Spleen (tissue), 13 donors: Measurements from ENCODE around the gene OR5L2. TPM values are rescaled to one million over a fixed set of nuclear protein-coding genes. Genes with fewer than 3 reads are reported as not detected.

Experiments used
- DNase-seq: peaks from one replicate; pipeline ENCODE4 v3.0.0-alpha.2; 2020
- H3K27ac ChIP-seq, 8 donors: fragments of 200-600 bp; sonication (generic) in 7 of 8; 1 replicate in 4 of 8; 2 replicates in 4 of 8; pipeline versions ENCODE4 v1.5.0 to v1.8.0; 2016 to 2021; ENCODE audit warnings: inconsistent platforms in 4 of 8, mild to moderate bottlenecking in 4 of 8, moderate library complexity in 1 of 8
- H3K27me3 ChIP-seq, 7 donors: fragments of 200-600 bp; sonication (generic) in 6 of 7; replicated peaks in 1 of 7; 1 replicate in 4 of 7; 2 replicates in 3 of 7; pipeline versions ENCODE4 v1.5.0 to v1.8.0; 2016 to 2021; ENCODE audit warnings: inconsistent platforms in 3 of 7, mild to moderate bottlenecking in 1 of 7
- H3K36me3 ChIP-seq, 6 donors: fragments of 200-600 bp; sonication (generic) in 5 of 6; 1 replicate in 4 of 6; 2 replicates in 2 of 6; pipeline versions ENCODE4 v1.5.0 to v1.8.0; 2016 to 2021; ENCODE audit warnings: inconsistent platforms in 2 of 6
- H3K4me1 ChIP-seq, 6 donors: fragments of 200-600 bp; sonication (generic) in 5 of 6; 1 replicate in 3 of 6; 2 replicates in 3 of 6; pipeline versions ENCODE4 v1.5.0 to v1.8.0; 2016 to 2021; ENCODE audit warnings: inconsistent platforms in 3 of 6
- H3K4me3 ChIP-seq, 8 donors: fragments of 200-600 bp; sonication (generic) in 7 of 8; 1 replicate in 4 of 8; 2 replicates in 4 of 8; pipeline versions ENCODE4 v1.5.0 to v1.8.0; 2016 to 2021; ENCODE audit warnings: inconsistent platforms in 4 of 8, mild to moderate bottlenecking in 4 of 8, moderate library complexity in 2 of 8
- H3K9me3 ChIP-seq, 8 donors: fragments of 200-600 bp; sonication (generic) in 7 of 8; 1 replicate in 4 of 8; 2 replicates in 4 of 8; pipeline versions ENCODE4 v1.5.0 to v1.8.0; 2016 to 2021; ENCODE audit warnings: inconsistent platforms in 4 of 8
- POLR2A ChIP-seq, 3 donors: fragments of 450-650 bp; IDR thresholded peaks; one replicate each; pipeline ENCODE4 v1.5.1; 2017; ENCODE audit warnings: antibody characterized with exemption in 3 of 3, mild to moderate bottlenecking in 1 of 3
- POLR2AphosphoS5 ChIP-seq, 3 donors: sonication (generic); formaldehyde crosslinking; IDR thresholded peaks; one replicate each; pipeline ENCODE4 v1.5.1; 2017; ENCODE audit warnings: antibody characterized with exemption in 3 of 3
- WGBS, 5 donors: extraction: QIAGEN DNeasy Blood & Tissue Kit in 3 of 5; methylation state at CpG; one replicate each; pipeline versions ENCODE4 v1.1.5 to v1.1.7; 2013 to 2018; 5-methylcytosine and 5-hydroxymethylcytosine counted together
- intact Hi-C: fragments of 100-400 bp; cut with DNase I; formaldehyde crosslinking; loops from one replicate; pipeline ENCODE4 v1.15.0; 2023; ENCODE audit warnings: low total_unique reads
- long read RNA-seq, 2 donors: transcript quantifications; one replicate each; lab custom pipeline, GENCODE V29; 2026
- polyA plus RNA-seq, 3 donors: library from polyadenylated mRNA; stranded (reverse); fragments of 200-250 nt; gene quantifications; one replicate each; pipeline ENCODE4 v1.2.1, GENCODE V29; 2013
- total RNA-seq, 7 donors: library from RNA; depleted of rRNA in 3 of 7; stranded (reverse); fragments of >200 nt in 3 of 7; fragmentation: NEBNext Ultra II Directional in 4 of 7; extraction: Animal tissue kit (Norgen Biotek cat#: 25700) in 4 of 7; gene quantifications; one replicate each; pipeline versions ENCODE4 v1.1.0 to v1.2.1, GENCODE V29; 2016 to 2021
- TF ChIP-seq, protein P1 (sequence below), 11 experiments: fragments of 200-600 bp in 7 of 11; fragments of 450-650 bp in 4 of 11; sonication (generic) in 4 of 11; IDR thresholded peaks in 8 of 11; conservative IDR thresholded peaks in 3 of 11; 1 replicate in 7 of 11; 2 replicates in 4 of 11; pipeline versions ENCODE4 v1.4.0 to v1.8.0; 2016 to 2021; ENCODE audit warnings: antibody characterized with exemption in 11 of 11, inconsistent platforms in 4 of 11, mild to moderate bottlenecking in 1 of 11
- donor health status: healthy with polysubstance abuse.
- donor health status: DM: no; HTN: no; CAD: no; lungs with moderate emphysema.
- donor health status: DM: no; HTN: no; CAD: no.
- donor health status: Bipolar disorder and iron deficiency.
- donor health status: healthy.
- donor health status: DM: no; HTN: no; CAD: no.
- donor health status: DM: yes; HTN: yes; CAD: no.

The OR5L2 gene
- total RNA-seq (not detected), polyA plus RNA-seq (not detected)
- long read RNA-seq, donor 1: 0 reads
- long read RNA-seq, donor 2: 0 reads

DNA sequence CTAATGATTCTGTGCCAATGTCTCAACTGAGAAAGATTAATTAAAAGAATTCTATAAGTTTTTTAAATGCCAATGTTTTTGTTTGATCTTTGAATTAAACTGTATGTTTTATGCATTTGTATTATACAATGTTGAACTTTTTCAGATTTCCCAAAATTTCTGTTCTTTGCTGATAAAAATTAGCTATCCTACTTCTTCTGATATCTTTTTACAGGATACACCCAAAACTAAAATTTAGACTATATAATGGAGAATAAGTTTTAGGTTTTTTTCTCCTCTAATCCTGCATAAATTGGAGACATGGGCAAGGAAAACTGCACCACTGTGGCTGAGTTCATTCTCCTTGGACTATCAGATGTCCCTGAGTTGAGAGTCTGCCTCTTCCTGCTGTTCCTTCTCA lies at the start of gene OR5L2:
OR5L2 (plus strand) TSS at position 301 of the 400 bp plus-strand sequence; CDS start at position 301, 0 bp downstream.
- Histone ChIP-seq H3K36me3 (no peaks in the 10 kb centered on the region), H3K27ac (no peak within 1 kb of the TSS), H3K9me3 (peaks cover 0 to 22% (median 7%) of the 10 kb centered on the region in 8 donors), H3K4me1 (no peaks in the 10 kb centered on the region), H3K27me3 (no peaks in the 10 kb centered on the region), H3K4me3 (no peak within 1 kb of the TSS)
- intact Hi-C loops: no loop called here
- TF ChIP-seq, protein P1, sequence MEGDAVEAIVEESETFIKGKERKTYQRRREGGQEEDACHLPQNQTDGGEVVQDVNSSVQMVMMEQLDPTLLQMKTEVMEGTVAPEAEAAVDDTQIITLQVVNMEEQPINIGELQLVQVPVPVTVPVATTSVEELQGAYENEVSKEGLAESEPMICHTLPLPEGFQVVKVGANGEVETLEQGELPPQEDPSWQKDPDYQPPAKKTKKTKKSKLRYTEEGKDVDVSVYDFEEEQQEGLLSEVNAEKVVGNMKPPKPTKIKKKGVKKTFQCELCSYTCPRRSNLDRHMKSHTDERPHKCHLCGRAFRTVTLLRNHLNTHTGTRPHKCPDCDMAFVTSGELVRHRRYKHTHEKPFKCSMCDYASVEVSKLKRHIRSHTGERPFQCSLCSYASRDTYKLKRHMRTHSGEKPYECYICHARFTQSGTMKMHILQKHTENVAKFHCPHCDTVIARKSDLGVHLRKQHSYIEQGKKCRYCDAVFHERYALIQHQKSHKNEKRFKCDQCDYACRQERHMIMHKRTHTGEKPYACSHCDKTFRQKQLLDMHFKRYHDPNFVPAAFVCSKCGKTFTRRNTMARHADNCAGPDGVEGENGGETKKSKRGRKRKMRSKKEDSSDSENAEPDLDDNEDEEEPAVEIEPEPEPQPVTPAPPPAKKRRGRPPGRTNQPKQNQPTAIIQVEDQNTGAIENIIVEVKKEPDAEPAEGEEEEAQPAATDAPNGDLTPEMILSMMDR (IDR thresholded peaks at IDR 0.05 in 8 of 11, conservative IDR thresholded peaks at IDR 0.05 in 3 of 11): no peak
- TF ChIP-seq POLR2AphosphoS5 (IDR thresholded peaks at IDR 0.05) (no peak), POLR2A (IDR thresholded peaks at IDR 0.05) (no peak)
- no peak for DNase-seq

DNA sequence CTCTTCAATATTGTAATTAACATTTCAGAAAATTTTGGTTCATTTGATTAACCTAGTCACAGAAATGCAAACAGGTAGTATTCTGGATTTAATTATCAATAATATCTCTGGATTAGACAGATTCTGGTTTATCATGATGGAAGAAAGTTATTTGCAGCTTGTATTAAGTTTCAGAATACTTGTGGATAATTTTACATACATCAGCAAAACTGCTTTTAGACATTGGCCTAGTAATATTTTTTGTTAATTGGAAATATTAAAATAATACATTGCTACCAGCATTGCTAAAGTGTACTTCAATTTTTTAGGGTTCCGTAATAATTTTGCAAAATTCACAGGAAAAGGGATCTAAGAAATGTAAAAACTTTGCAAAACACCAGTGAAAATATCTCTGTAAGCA lies 35.4 kb upstream of the OR5L2 start:
- no peaks in the 10 kb centered on the region for H3K36me3 ChIP-seq
- no peaks in the 10 kb centered on the region for H3K4me1 ChIP-seq
- WGBS, 5 donors: 77 to 91% (median 80%) methylated on average over 1 of the region's 1 CpG
- TF ChIP-seq POLR2A (IDR thresholded peaks at IDR 0.05) (no peak), POLR2AphosphoS5 (IDR thresholded peaks at IDR 0.05) (no peak)
- TF ChIP-seq, protein P1 (IDR thresholded peaks at IDR 0.05 in 8 of 11, conservative IDR thresholded peaks at IDR 0.05 in 3 of 11): no peak
- intact Hi-C loops: no loop called here
- peaks cover 0 to 27% (median 11%) of the 10 kb centered on the region in 8 donors for H3K9me3 ChIP-seq
- H3K4me3 ChIP-seq: no peak overlapping the region
- no peak for DNase-seq
- H3K27me3 ChIP-seq: no peaks in the 10 kb centered on the region
- H3K27ac ChIP-seq: no peak overlapping the region

DNA sequence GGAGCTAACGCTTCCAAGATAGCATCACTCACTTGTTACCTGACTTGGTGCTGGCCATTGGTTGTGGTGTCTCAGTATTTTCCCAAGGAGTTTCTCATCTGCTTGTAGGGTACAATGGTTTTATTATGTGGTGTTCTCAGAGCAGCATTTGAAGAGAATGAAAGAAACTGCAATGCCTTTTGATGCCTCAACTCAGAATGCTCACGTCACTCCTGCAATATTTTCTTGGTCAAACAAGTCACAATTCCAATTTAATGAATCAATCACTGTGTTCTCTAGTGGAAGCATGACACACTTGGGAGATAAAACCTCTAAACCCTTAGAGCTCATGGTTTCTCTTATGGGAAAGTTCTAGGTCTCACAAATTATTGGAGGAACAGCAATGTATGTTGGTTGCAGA lies 33.7 kb upstream of the OR5L2 start:
- TF ChIP-seq POLR2A (IDR thresholded peaks at IDR 0.05) (no peak), POLR2AphosphoS5 (IDR thresholded peaks at IDR 0.05) (no peak)
- TF ChIP-seq, protein P1 (IDR thresholded peaks at IDR 0.05 in 8 of 11, conservative IDR thresholded peaks at IDR 0.05 in 3 of 11): no peak
- intact Hi-C loops: no loop called here
- H3K4me3 ChIP-seq: no peak overlapping the region
- H3K27me3 ChIP-seq: no peaks in the 10 kb centered on the region
- H3K4me1 ChIP-seq: no peaks in the 10 kb centered on the region
- H3K36me3 ChIP-seq: no peaks in the 10 kb centered on the region
- 45 to 81% (median 60%) methylated on average over 2 of the region's 2 CpGs for WGBS, 5 donors
- no peak overlapping the region for H3K27ac ChIP-seq
- peaks cover 0 to 26% (median 11%) of the 10 kb centered on the region in 8 donors for H3K9me3 ChIP-seq
- no peak for DNase-seq

DNA sequence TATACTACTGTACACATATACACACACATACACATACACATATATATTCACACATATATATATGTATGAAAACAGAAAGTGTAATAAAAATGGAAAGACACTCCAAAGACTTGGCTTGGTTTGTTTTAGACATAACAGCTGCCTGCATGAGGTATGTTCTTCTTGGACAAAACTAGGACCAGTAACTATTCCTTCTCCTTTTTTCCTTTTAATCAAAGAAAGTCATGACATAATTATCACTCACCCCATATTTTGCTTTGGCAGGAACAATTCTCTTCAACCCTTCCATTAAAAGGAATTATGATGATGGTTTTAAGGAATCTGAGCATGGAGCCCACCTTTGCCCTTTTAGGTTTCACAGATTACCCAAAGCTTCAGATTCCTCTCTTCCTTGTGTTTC lies 31.8 kb upstream of the OR5L2 start, which contains the start of gene OR5D14:
OR5D14 (plus strand) TSS at position 301 of the 400 bp plus-strand sequence; CDS start at position 301, 0 bp downstream.
- Histone ChIP-seq H3K27me3 (no peaks in the 10 kb centered on the region), H3K36me3 (no peaks in the 10 kb centered on the region), H3K4me3 (no peak within 1 kb of the TSS), H3K4me1 (no peaks in the 10 kb centered on the region), H3K27ac (no peak within 1 kb of the TSS), H3K9me3 (peaks cover 0 to 45% (median 16%) of the 10 kb centered on the region in 8 donors)
- DNase-seq: no peak
- intact Hi-C loops: no loop called here
- TF ChIP-seq, protein P1 (IDR thresholded peaks at IDR 0.05 in 8 of 11, conservative IDR thresholded peaks at IDR 0.05 in 3 of 11): no peak
- TF ChIP-seq POLR2AphosphoS5 (IDR thresholded peaks at IDR 0.05): no peak
- TF ChIP-seq POLR2A (IDR thresholded peaks at IDR 0.05): no peak
